IPS DF 19.7 (cell line): ENCODE measurements around the gene SUGCT.

Source experiments
- DNase-seq: peaks from one replicate; pipeline ENCODE4 v3.0.0-alpha.2; 2013; ENCODE audit warnings: low read depth, low spot score

Gene SUGCT

DNA sequence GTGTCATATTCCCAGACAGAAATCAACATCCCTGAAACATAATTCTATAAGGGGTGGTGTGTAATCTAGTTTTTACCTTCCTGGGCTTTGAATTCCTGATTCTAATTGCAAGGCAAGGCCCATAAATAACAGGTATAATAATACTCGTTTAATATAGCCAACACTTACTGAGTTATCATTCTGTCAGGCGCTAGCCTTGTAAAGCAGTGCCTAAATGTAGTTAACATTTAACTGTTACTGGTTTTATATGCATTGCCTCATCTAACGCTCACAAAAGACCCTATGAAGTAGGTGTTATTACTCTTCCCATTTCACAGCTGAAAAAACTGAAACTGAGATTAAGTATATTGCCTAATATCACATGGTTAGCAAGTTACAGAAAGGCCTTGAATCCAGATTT lies 772.5 kb downstream of the SUGCT start:
- DNase-seq = no peak

DNA sequence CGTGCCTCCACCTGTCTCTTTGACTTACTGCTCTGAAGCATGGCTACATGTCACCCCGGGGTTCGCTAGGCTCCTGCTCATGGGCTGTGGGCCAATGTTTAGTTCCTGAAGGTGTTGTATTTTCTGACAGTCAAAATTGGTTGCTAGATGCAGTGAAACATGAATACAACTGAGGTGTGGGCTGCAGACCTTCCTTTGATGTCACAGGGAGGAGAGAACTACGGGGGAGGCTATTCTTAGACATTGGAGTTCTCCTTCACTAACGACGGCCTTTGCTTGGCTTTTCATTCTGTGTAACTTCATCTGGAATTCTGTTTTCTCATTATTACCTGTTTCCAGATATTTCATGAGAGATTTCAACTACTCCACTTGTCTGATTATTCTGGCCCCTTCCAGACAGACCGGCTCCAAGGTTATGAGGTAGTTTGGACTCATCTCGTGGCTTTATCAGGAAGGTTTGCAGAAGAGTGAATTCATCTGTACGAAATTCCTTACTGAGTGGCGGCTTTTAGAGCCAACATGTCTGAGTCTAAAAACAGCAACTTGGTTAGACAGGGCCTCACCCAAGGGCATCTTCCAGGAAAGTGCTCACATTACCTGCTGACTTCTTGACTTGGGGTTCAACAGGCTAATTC lies 774.7 kb downstream of the SUGCT start:
- DNase-seq = no peak
